Retinal pigment epithelial cell (primary cell): Measurements from ENCODE around the gene OVOL3.

Source experiments
- DNase-seq: peaks from one replicate; pipeline ENCODE4 v3.0.0-alpha.2; 2010; ENCODE audit warnings: low read depth
- H3K4me3 ChIP-seq: 2 replicates; pipeline ENCODE4 v1.5.1; 2011; ENCODE audit warnings: mild to moderate bottlenecking, low read length, control low read depth, moderate library complexity
- TF ChIP-seq, protein P1 (sequence below): conservative IDR thresholded peaks from 2 replicates; pipeline ENCODE4 v1.5.1; 2011; ENCODE audit warnings: low read depth, low read length, control low read depth, inconsistent platforms

OVOL3 gene

GRCh38 chr19:36136964-36137686 is 26.2 kb downstream of the OVOL3 start:
- TF ChIP-seq, protein P1, sequence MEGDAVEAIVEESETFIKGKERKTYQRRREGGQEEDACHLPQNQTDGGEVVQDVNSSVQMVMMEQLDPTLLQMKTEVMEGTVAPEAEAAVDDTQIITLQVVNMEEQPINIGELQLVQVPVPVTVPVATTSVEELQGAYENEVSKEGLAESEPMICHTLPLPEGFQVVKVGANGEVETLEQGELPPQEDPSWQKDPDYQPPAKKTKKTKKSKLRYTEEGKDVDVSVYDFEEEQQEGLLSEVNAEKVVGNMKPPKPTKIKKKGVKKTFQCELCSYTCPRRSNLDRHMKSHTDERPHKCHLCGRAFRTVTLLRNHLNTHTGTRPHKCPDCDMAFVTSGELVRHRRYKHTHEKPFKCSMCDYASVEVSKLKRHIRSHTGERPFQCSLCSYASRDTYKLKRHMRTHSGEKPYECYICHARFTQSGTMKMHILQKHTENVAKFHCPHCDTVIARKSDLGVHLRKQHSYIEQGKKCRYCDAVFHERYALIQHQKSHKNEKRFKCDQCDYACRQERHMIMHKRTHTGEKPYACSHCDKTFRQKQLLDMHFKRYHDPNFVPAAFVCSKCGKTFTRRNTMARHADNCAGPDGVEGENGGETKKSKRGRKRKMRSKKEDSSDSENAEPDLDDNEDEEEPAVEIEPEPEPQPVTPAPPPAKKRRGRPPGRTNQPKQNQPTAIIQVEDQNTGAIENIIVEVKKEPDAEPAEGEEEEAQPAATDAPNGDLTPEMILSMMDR, result no peak
- DNase-seq, result peak; percentile 84
- no peak overlapping the region for H3K4me3 ChIP-seq

- peak overlapping the region; percentile 99 for H3K4me3 ChIP-seq
- no peak for DNase-seq
- TF ChIP-seq, protein P1, result no peak
These were observed 28.2 kb downstream of the OVOL3 start for GRCh38 chr19:36139120-36139472.

- DNase-seq, result peak; percentile 79
- TF ChIP-seq, protein P1, result peak; percentile 12
- H3K4me3 ChIP-seq, result peak within 1 kb of the TSS; percentile 99
These were observed 28.7 kb downstream of the OVOL3 start, which contains the start of gene CAPNS1 for GRCh38 chr19:36139473-36140303. Gene CAPNS1 (plus strand): TSS chr19:36140066. CDS start chr19:36141012, 946 bp downstream.

DNA sequence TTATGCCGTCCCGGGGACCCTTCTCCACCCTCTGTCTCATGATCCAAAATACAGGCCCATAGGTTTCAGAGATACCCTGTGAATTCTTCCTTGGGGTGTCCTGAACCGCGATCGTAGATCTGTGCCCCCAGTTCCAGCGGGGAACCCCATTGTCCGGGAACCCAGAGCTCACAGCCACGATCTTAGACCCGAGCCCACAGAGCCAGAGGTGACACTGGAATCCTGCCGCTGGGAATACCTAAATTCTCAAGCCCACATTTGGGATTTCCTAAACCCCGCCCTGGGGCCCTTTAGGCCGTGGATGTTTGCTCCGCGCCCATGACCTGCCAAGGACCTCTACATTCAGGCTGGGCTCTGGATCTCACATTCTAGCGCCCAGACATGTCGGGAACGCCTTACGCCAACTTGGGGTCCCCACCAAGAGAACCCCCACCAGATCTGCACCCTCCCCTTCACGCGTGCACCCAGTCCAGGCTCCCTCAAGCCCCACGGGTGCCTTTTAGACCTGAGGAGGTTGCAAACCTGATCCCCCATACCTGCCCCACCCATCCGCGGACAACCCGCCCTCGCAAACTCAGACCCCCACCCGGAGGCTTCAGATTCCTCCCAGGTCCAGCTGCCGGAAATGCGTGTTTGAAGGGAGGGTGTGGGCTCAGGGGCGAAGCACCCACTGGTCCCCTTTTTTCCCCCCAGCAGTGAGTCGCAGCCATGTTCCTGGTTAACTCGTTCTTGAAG is 29.5 kb downstream of the OVOL3 start:
- no peak for DNase-seq
- H3K4me3 ChIP-seq, result peak overlapping the region; percentile 99
- TF ChIP-seq, protein P1, result no peak

- peak overlapping the region; percentile 99 for H3K4me3 ChIP-seq
- no peak for DNase-seq
- TF ChIP-seq, protein P1, result no peak
These were observed 30.3 kb downstream of the OVOL3 start for GRCh38 chr19:36141039-36141927.

- H3K4me3 ChIP-seq, result no peak overlapping the region
- TF ChIP-seq, protein P1, result no peak
- no peak for DNase-seq
These were observed 31.1 kb downstream of the OVOL3 start for GRCh38 chr19:36142046-36142445.
